Gastrocnemius medialis (tissue), 4 donors: Measurements from ENCODE around the gene EXD3. TPM values are rescaled to one million over a fixed set of nuclear protein-coding genes. Genes with fewer than 3 reads are reported as not detected.

ENCODE experiments used
- ATAC-seq, 2 donors: fragments of 150-250 bp; one replicate each; pipeline ENCODE4 v1.9.1; 2016
- DNase-seq, 2 donors: peaks; one replicate each; pipeline ENCODE4 v3.0.0-alpha.2; 2019
- H3K27ac ChIP-seq, 4 donors: fragments of 200-600 bp; sonication (generic); 1 replicate in 1 of 4; 2 replicates in 3 of 4; pipeline ENCODE4 v1.5.1; 2016 to 2018; ENCODE audit warnings: mild to moderate bottlenecking in 2 of 4, moderate library complexity in 1 of 4
- H3K27me3 ChIP-seq, 3 donors: fragments of 200-600 bp; sonication (generic) in 2 of 3; 1 replicate in 1 of 3; 2 replicates in 2 of 3; pipeline versions ENCODE4 v1.5.1 to v1.6.0; 2016 to 2019; ENCODE audit warnings: mild to moderate bottlenecking in 1 of 3, moderate library complexity in 1 of 3
- H3K36me3 ChIP-seq, 2 donors: fragments of 200-600 bp; sonication (generic) in 1 of 2; one replicate each; pipeline ENCODE4 v1.5.1; 2017 to 2018
- H3K4me1 ChIP-seq, 2 donors: fragments of 200-600 bp; sonication (generic) in 1 of 2; one replicate each; pipeline ENCODE4 v1.5.1; 2016 to 2017; ENCODE audit warnings: mild to moderate bottlenecking in 2 of 2
- H3K4me3 ChIP-seq, 4 donors: fragments of 200-600 bp; sonication (generic) in 3 of 4; 1 replicate in 1 of 4; 2 replicates in 3 of 4; pipeline ENCODE4 v1.5.1; 2016 to 2019; ENCODE audit warnings: mild to moderate bottlenecking in 2 of 4
- H3K9me3 ChIP-seq, 3 donors: fragments of 200-600 bp; sonication (generic) in 2 of 3; 1 replicate in 1 of 3; 2 replicates in 2 of 3; pipeline ENCODE4 v1.5.1; 2016 to 2019
- POLR2A ChIP-seq, 2 donors: fragments of 450-650 bp; IDR thresholded peaks; one replicate each; pipeline ENCODE4 v1.6.1; 2017; ENCODE audit warnings: antibody characterized with exemption in 2 of 2, mild to moderate bottlenecking in 2 of 2, moderate library complexity in 2 of 2
- in situ Hi-C, 4 donors: fragments of 200-750 bp; cut with MboI; loops; one replicate each; pipeline versions ENCODE4 v1.15.0 to v1.8.0; 2017; ENCODE audit warnings: low sequenced_read_pairs in 4 of 4
- intact Hi-C: fragments of 100-400 bp; cut with DNase I; formaldehyde crosslinking; loops from one replicate; pipeline ENCODE4 v1.15.1; 2023; ENCODE audit warnings: low total_unique reads
- total RNA-seq, 4 donors: library from RNA; depleted of rRNA; stranded (reverse); fragments of >200 nt; gene quantifications; one replicate each; pipeline versions ENCODE4 v1.1.0 to v1.2.3, GENCODE V29; 2016
- TF ChIP-seq, protein P1 (sequence below), 5 experiments: fragments of 450-650 bp in 3 of 5; fragments of 200-600 bp in 2 of 5; sonication (generic) in 2 of 5; IDR thresholded peaks in 4 of 5; conservative IDR thresholded peaks in 1 of 5; 1 replicate in 4 of 5; 2 replicates in 1 of 5; pipeline ENCODE4 v1.5.1; 2016 to 2019; ENCODE audit warnings: antibody characterized with exemption in 5 of 5, mild to moderate bottlenecking in 3 of 5, moderate library complexity in 3 of 5

Gene EXD3
- total RNA-seq, 4 donors from 2014 or later: 4.8 to 12.5 (median 6.4) TPM

DNA sequence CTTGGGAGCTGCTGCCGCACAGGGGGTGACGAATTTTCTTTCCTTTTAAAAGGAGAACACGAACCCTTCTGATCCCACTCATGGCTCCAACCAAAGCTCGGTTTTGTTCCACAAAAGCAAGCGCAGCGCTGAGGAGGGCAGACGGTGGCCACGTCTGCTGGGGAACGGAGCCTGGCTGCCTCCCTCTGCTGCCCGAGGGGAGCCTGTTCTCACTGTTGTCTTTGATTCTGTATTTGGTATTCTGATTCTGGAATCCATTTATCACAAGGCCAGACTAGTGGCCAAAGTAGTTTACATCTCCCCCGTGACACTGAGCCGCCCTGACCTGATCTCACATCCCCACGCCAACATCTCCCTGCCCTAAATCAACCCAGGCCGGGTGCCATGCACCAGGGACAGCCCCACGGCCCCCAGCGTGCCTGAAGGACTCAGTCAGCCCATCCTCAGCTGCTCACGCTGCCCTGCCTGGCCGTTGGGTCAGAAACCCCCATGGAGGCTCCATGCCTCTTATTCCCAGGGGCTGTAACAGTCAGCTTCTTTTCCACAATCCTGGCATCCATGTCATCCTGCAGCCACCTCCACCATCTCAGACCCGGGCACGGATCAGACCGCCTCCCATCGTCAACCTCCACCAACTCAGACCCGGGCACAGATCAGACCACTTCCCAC lies 42.9 kb upstream of the EXD3 start:
- no peak for TF ChIP-seq POLR2A (IDR thresholded peaks at IDR 0.05)
- no peak overlapping the region for H3K27ac ChIP-seq
- no peaks in the 10 kb centered on the region for H3K9me3 ChIP-seq
- intact Hi-C loops: no loop called here
- DNase-seq (no peak), ATAC-seq (no peak)
- H3K27me3 ChIP-seq: no peaks in the 10 kb centered on the region
- no peak overlapping the region for H3K4me3 ChIP-seq
- no peaks in the 10 kb centered on the region for H3K4me1 ChIP-seq
- peaks cover 0 to 11% of the 10 kb centered on the region in 2 donors for H3K36me3 ChIP-seq
- in situ Hi-C loops: no loop called here

DNA sequence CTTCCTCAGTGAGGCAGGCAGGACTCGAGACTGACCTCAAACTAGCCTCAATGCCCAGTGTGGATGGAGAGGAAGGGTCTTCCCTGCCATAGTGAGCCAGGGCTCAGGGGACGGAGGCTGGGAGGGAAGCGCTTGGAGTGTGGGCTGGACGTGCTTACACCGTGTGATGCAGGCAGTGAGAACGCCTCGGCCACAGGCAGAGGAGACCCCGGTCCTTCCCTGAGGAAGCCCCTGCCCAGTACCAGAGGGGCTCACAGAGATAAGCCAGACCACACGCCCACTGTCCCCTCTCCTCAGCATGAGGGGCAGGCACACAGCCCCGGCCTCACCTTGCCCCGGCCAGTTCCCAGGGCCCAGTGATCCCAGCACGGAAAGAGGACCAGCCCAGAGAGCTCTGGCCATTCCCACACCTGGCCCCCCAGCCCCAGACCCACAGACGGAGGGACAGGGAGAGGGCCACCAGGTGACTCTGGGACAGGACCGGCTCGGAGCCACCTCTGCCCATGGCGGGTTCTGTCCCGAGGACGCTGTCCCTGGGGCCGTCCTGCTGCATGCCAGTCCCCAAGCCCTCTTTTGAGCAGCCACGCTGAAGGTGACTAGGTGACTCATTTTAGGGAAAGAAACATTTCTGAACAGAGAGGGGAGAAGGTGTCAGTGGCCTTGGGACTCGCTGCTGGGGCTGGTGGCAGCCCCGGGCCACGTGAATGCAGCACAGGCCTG lies 42.2 kb upstream of the EXD3 start:
- H3K4me1 ChIP-seq: no peaks in the 10 kb centered on the region
- H3K27me3 ChIP-seq: no peaks in the 10 kb centered on the region
- in situ Hi-C loops (no loop called here), intact Hi-C loops (no loop called here)
- peaks cover 0 to 11% of the 10 kb centered on the region in 2 donors for H3K36me3 ChIP-seq
- H3K4me3 ChIP-seq: no peak overlapping the region
- no peak overlapping the region for H3K27ac ChIP-seq
- TF ChIP-seq, protein P1, sequence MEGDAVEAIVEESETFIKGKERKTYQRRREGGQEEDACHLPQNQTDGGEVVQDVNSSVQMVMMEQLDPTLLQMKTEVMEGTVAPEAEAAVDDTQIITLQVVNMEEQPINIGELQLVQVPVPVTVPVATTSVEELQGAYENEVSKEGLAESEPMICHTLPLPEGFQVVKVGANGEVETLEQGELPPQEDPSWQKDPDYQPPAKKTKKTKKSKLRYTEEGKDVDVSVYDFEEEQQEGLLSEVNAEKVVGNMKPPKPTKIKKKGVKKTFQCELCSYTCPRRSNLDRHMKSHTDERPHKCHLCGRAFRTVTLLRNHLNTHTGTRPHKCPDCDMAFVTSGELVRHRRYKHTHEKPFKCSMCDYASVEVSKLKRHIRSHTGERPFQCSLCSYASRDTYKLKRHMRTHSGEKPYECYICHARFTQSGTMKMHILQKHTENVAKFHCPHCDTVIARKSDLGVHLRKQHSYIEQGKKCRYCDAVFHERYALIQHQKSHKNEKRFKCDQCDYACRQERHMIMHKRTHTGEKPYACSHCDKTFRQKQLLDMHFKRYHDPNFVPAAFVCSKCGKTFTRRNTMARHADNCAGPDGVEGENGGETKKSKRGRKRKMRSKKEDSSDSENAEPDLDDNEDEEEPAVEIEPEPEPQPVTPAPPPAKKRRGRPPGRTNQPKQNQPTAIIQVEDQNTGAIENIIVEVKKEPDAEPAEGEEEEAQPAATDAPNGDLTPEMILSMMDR (IDR thresholded peaks at IDR 0.05 in 4 of 5, conservative IDR thresholded peaks at IDR 0.05 in 1 of 5): no peak
- no peak for TF ChIP-seq POLR2A (IDR thresholded peaks at IDR 0.05)
- ATAC-seq (no peak), DNase-seq (peak in 1 of 2 donors; percentile 9)
- no peaks in the 10 kb centered on the region for H3K9me3 ChIP-seq

DNA sequence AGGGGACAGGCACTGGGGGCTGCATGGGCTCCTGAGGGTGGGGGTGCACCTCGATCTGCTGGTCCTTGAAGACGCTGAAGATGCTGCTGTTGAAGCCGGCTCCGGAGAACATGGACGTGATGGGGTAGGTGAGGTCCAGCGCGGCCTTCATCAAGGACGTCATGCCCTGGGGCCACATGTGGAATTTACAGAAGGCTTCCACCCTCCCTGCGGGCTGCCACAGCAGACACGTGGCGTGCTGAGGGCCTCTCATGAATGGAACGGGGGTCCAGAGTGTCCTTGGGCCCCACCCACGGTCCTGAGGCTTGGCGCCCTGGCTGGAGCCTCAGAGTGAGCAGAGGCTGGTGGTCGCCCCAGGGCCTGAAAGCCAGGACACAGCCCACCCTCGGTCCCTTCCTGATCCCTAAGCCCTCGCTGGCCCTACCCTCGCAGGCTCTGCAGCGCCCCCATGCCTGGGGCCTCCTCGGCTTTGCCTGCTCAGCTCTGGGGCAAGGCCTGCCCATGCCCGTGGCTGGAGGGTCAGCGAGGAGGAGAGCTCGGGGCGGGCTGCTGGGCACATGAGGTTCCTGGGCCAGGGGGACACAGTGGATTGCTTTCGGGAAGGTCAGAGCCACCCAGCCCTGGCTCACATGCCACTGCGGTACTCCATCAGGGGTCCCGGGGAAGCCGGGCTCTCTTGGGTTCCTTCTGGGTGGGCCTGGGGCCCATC lies 41.5 kb upstream of the EXD3 start:
- in situ Hi-C loops: no loop called here
- no peak for TF ChIP-seq POLR2A (IDR thresholded peaks at IDR 0.05)
- TF ChIP-seq, protein P1 (IDR thresholded peaks at IDR 0.05 in 4 of 5, conservative IDR thresholded peaks at IDR 0.05 in 1 of 5): no peak
- Histone ChIP-seq H3K4me1 (peaks cover 5 to 6% of the 10 kb centered on the region in 2 donors), H3K27ac (no peak overlapping the region), H3K9me3 (no peaks in the 10 kb centered on the region), H3K4me3 (no peak overlapping the region), H3K36me3 (peaks cover 0 to 11% of the 10 kb centered on the region in 2 donors), H3K27me3 (no peaks in the 10 kb centered on the region)
- ATAC-seq (no peak), DNase-seq (peak in 1 of 2 donors; percentile 10)
- intact Hi-C loops: no loop called here

DNA sequence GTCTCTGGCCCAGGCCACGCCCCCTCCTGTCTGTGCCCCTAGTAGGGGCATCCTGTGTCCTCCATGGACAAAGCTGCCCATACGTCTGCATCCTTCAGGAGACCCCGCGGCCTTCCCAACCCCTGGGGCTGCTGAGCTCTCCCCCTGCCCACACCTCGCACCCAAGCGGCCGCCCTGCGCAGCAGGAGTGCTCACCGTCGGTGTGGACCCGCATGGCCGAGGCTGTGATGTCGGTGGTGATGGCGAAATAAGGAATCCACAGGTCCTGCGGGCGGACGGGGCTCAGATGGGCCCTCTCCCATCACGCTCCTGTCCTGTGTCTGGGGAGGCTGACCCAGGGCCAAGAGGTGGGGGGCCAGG lies 40.9 kb upstream of the EXD3 start:
- Histone ChIP-seq H3K4me3 (no peak overlapping the region), H3K27ac (no peak overlapping the region), H3K36me3 (peaks cover 0 to 11% of the 10 kb centered on the region in 2 donors), H3K4me1 (peaks cover 6% of the 10 kb centered on the region in 2 donors), H3K27me3 (no peaks in the 10 kb centered on the region), H3K9me3 (no peaks in the 10 kb centered on the region)
- intact Hi-C loops (no loop called here), in situ Hi-C loops (no loop called here)
- TF ChIP-seq POLR2A (IDR thresholded peaks at IDR 0.05): no peak
- DNase-seq (no peak), ATAC-seq (no peak)

DNA sequence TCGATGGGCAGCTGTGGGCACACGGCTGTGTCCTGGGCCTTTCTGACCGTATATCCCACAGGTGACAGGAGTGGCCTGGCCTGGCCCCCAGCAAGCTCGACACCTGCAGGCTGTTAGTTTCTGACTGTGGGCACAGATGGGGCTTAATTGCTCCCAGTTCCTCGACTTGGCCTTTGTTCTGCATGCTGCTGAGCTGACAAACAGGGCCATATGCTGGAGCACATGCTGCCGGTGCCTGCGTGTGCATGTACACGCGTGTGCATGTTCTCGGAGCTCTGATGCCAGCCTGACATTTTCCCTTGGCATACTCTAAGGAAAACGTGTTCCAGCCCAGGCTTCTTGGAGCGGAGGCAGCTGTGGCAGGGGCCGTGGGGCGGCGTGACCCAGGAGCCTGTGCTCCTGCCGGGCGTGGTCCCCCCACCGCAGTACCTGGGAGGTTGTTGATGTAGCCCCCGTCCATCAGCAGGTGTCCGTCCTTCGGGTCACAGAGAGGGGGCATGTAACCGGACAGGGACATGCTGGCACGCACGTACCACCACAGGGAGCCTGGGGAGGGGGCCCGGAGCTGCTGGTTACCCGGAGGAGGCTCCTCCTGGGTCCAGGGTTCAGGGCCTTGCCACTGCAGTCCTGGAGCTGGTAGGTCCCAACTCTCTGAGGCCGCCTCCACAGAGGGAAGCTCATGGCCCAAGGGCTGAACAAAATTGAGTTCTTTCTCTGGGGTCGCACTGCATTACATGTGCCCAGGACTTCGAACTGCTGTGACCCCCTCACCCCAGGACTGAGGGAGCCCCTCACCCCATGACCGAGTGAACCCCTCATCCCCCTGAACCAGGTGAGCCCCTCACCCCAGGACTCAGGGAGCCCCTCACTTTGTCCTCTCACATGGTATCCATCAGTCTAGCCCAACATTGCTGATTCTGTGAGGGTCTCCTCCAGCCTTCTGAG lies 40.3 kb upstream of the EXD3 start:
- H3K27me3 ChIP-seq: no peaks in the 10 kb centered on the region
- H3K27ac ChIP-seq: no peak overlapping the region
- intact Hi-C loops (no loop called here), in situ Hi-C loops (no loop called here)
- no peak overlapping the region for H3K4me3 ChIP-seq
- H3K36me3 ChIP-seq: peaks cover 0 to 11% of the 10 kb centered on the region in 2 donors
- ATAC-seq: no peak
- no peak for TF ChIP-seq POLR2A (IDR thresholded peaks at IDR 0.05)
- TF ChIP-seq, protein P1 (IDR thresholded peaks at IDR 0.05 in 4 of 5, conservative IDR thresholded peaks at IDR 0.05 in 1 of 5): no peak
- DNase-seq: peak in 1 of 2 donors; percentile 12
- H3K4me1 ChIP-seq: peaks cover 10 to 11% of the 10 kb centered on the region in 2 donors
- H3K9me3 ChIP-seq: no peaks in the 10 kb centered on the region
